Tibial nerve (tissue), 4 donors: Measurements from ENCODE around the gene CCDC144A.

ENCODE experiments used
- CTCF ChIP-seq, 5 experiments: fragments of 200-600 bp in 3 of 5; fragments of 450-650 bp in 2 of 5; sonication (generic) in 3 of 5; IDR thresholded peaks; one replicate each; pipeline ENCODE4 v1.5.1; 2016 to 2019; ENCODE audit warnings: antibody characterized with exemption in 5 of 5, mild to moderate bottlenecking in 3 of 5, moderate library complexity in 2 of 5
- EP300 ChIP-seq, 2 donors: sonication (generic); formaldehyde crosslinking; IDR thresholded peaks; one replicate each; pipeline ENCODE4 v1.6.1; 2017; ENCODE audit warnings: antibody characterized with exemption in 2 of 2, mild to moderate bottlenecking in 1 of 2
- POLR2A ChIP-seq, 2 donors: fragments of 450-650 bp; IDR thresholded peaks; one replicate each; pipeline ENCODE4 v1.6.1; 2017; ENCODE audit warnings: antibody characterized with exemption in 2 of 2, mild to moderate bottlenecking in 2 of 2, moderate library complexity in 2 of 2

DNA sequence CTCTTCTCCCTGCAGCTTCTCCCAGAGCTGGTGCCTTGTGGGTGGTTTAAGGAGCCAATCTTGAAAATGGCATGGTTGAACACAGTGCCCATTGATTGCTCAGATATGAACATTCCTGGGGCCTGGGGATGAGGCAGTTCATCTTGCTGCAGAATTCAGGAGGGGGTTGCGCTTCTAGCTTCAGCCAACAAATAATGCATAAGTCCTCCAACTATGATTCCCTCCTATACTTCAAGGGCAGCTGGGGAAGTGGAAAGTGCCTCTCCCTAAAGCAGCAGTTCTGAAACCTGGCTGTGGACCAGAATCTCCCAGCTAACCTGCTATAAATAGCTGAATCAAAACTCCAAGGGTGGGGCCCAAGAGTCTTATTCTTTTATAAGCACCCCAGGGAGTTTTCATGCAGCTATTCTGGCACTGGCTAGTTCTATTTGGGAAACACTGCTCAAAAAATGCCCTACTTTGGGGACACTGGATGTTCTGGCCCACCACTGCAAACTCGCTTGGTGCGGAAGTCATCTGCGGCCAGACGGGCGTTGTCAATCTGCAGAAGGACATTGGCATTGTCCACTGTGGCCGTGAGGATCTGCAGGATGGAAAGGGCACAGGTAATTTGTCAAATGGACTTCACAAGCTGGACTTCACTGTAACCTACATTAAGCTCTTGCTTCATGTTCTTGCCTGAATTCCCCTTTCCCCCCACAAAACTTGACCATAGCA is 130.3 kb downstream of the CCDC144A start:
- TF ChIP-seq POLR2A (IDR thresholded peaks at IDR 0.05), result no peak
- no peak for TF ChIP-seq EP300 (IDR thresholded peaks at IDR 0.05)
- TF ChIP-seq CTCF (IDR thresholded peaks at IDR 0.05), result no peak
